Fibroblast of upper back skin (primary cell): ENCODE results near the gene ZDHHC11B.
"Not testable (repeated sequence)": the region's sequence is repeated elsewhere in the genome, so short reads cannot be mapped to it uniquely, and the experiment has no call there.

Experiments
- DNase-seq: peaks from one replicate; pipeline ENCODE4 v3.0.0-alpha.2; 2013

The ZDHHC11B gene, protein sequence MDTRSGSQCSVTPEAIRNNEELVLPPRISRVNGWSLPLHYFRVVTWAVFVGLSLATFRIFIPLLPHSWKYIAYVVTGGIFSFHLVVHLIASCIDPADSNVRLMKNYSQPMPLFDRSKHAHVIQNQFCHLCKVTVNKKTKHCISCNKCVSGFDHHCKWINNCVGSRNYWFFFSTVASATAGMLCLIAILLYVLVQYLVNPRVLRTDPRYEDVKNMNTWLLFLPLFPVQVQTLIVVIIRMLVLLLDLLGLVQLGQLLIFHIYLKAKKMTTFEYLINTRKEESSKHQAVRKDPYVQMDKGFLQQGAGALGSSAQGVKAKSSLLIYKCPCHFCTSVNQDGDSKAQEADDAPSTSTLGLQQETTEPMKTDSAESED

DNA sequence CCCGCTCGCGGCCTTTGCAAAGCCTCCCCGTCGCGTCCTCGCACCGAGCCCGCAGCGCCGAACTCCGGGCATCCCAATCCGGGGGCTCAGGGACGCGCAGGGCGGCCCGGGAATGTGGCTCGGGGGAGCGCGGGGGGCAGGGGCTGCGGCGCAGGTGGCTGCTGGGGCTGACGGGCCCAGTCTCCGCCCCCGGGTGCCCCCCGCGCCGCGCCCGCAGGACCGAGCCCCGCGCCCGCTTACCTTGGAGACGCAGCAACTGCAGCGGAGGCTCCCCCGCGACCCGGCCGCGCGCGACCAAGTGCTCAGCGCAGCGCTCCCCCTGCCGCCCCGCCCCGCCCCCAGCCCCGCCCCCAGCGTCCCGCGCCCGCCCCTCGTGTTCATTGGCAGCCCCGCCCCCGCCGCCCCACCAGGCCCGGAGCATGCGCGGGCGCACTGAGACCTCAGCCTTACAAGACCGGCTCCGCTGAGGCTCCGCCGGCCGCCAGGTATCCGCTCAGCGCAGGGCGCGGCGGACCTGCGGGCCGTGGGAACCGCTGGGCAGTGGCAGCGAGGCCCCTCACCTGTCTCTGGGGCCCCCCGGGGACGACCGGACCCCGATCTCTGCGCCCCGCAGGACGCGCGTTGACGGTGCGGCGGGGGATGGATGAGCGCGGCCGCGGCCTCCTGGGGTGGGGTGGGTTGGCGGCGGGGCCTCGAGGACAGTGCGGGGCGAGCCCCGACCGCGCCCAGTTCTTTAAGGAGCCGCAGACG is at the start of gene ZDHHC11B:
Gene ZDHHC11B, minus strand, starts transcription at position 302 of the 750 bp plus-strand sequence. CDS start 17,810 bp downstream, outside the sequence.
- peak; percentile 70 for DNase-seq

DNA sequence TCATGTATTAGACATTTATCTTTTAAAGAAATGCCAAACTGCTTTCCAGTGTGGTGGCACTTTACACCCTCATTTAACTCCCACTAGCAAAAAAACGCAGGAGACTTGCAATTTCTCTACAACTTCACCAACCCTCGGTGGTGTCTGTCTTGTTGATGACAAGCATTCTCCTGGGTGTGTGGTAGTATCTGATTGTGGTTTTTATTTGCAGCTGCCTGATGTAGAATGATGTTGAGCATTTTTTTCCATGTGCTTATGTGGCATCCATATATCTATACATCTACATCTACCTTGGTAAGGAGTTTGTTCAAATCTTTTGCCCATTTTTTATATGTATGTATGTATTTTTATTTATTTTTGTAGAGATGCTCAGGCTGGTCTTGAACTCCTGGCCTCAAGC is 49.5 kb upstream of the ZDHHC11B start:
- DNase-seq: not testable (repeated sequence)

DNA sequence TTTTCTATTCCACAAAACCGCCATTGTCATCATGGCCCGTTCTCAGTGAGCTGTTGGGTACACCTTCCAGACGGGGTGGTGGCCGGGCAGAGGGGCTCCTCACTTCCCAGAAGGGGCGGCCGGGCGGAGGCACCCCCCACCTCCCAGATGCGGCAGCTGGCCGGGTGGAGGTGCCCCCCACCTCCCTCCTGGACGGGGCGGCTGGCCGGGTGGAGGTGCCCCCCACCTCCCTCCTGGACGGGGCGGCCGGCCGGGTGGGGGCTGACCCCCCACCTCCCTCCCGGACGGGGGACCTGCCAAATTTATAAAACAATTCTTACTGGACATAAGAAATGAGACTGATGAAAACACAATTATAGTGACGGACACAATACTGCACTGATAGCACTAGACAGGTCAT is 43.7 kb upstream of the ZDHHC11B start:
- not testable (repeated sequence) for DNase-seq

DNA sequence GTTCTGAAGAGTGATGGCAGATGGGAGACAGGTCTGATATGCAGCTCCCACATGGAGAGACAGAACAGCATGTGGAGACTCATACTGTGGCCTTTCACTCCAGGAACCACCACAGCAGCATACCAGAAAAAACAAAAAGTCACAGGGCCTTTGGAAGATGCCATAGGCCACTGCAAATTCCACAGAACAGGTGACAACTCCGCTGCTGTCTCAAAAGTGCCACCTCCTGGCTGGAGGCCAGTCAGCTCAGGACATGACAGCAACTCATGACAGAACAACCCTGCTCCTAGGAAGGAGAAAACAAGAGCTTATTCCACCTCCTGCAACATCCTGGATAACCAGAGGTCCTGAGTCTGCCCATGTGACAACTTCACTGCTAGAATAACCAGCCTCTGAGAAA is 41.0 kb upstream of the ZDHHC11B start:
- not testable (repeated sequence) for DNase-seq

DNA sequence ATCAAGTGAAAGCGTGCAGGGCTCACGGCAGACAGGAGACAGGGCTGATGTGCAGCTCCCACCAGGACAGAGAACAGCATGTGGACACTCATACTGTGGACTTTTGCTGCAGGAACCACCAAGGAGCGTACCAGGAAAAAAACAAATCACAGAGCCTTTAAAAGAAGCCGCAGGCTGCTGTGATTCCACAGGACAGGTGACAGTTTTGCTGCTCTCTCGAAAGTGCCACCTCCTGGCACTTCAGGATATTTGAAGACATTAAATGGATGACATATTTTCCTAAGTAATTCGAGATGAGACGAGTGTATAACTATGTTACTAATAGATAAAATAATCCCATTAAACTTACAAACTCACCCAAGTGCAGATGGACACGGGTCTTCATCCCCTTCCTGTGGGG is 37.0 kb upstream of the ZDHHC11B start:
- DNase-seq: no peak

DNA sequence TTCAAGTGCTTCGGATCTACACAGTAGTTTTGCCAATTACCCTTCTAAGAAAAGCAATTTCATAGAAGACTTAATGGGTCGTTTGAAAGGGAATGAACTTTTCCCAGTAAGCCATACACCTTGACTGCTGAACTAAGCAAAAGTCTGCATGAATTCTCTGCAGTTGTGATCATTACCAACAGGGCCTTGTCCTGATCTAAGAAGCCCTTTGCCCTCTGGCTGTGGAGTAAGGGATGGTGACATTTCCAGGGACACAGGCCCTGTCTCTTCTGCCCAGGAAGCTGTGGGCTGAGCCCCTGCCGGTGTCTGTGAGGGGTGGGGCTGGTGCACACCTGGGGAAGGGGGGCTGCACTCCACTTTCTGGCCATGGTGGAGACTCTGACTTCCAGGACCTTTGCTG is 35.7 kb upstream of the ZDHHC11B start:
- DNase-seq: no peak

DNA sequence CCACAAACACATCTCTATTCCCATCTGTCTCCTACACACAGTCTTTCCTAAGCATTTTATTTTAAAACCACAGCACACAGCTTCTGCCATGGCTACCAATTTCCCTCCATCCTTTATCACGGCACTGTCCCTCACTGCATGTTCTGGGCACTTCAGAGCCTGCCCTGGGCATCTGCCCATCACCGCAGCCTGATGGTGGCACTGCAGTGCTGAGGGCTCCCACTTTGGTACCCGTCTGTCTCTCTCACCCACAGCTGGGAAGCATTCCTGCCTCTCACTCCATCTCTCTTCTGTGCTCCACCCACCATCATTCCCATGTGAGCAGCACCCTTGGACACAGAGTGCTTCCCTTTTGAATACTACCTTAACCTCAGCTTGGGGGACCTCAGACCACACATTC is 34.5 kb upstream of the ZDHHC11B start:
- DNase-seq: no peak

DNA sequence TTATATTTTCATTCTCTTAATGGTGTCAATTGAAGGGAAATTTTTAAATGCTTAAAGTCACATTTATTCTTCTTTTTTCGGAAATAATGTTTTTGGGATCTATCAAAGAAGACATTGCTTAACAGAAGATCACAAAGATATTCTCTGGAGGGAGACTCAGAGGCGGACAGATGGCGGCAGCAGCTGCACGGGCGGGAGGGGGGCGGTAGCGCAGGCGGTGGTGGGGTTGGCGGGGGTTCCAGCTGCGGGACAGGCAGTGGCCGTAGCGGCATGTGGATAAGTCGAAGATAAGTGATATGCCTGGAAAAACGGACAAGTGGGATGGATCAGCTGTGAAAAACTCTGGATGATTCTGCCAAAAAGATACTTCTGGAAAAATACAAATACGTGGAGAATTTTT is 31.6 kb upstream of the ZDHHC11B start:
- no peak for DNase-seq

DNA sequence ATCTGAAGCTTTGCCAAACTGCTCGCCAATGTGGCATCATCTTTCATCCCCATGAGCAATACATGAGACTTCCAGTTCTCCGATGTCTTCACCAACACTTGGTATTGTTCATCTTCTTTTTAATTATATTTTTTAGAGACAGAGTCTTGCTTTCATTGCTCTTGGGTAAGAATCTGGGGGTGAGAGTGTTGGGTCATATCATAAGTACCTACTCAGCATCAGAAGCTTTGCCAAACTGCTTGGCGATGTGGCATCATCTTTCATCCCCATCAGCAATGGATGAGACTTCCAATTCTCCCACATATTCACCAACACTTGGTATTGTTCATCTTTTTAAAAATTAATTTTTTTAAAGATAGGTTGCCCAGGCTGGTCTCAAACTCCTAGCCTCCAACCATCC is 30.9 kb upstream of the ZDHHC11B start:
- DNase-seq: no peak

DNA sequence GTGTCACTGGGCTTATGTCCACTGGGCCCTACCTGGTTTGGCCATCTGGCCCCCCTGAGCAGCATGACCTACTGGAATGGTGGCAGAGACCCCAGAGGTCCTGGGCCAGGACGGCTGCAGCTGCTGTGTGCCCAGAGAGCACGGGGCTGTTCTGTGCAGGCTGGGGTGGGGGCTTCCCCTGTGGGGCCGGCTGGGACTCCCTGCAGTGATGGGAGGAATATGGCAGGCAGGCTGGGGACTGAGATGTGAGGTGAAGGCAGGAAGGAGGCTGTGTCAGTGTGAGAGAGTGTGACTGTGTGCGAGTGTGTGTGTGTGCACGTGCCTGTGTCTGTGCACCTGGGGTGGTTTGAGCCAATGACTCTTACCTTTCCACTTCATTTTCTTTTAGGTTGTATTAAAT is 29.0 kb upstream of the ZDHHC11B start:
- not testable (repeated sequence) for DNase-seq

DNA sequence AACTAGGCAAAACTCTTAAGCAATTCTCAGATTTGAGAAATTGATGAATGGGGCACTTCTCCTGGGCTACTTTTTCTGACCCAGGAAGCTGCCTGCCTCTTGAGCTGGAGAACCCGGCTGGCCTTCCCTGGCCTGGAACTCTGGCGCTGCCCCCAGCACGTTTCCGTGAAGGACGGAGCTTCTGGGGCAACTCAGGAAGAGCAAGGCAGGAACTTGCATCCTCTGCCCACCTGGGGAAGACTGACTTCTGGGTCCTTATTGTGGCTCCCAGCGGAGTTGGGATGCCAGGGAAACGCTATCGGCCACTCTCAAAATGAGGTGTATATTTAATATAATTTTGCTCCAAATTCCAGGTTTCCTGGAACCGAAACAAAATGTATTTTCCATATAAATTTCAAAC is 26.9 kb upstream of the ZDHHC11B start:
- not testable (repeated sequence) for DNase-seq

DNA sequence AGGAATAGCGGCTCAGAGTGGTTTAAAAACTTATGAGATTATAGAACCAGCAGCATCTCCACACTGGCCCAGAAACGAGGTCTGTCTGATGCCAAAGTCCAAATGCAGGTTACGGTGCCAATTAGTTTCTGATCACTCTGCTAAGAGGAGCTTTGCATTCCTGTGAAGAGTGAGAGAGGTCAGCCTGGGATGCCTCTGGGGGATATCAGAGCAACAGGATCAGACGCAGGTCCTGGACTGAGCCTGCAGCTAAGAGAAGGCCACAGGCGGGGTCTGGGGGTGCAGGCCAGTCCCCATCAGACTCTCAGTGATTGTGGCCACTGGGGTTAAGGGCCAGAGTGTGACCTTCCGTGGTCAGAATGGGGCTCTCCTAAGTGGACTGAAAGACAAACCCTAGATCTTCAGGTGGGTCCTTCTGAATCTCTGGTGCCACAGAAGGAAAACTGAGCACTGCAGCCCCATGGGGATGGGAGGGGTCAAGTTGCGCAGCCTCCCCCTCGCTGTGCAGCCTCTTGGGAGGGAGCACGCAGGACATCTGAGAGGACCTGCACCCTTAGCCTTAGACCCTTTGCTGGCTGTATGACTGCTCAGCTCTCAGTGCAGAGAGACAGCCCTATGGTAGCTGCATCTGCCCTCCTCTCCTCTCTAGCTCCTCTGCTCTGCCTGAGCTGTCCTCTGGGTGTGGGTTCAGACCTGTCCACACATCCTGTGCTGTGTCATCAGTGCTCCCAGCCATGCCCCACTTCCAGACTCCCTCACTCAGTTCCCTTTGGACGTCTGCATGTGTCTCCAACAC is 23.4 kb upstream of the ZDHHC11B start:
- DNase-seq: not testable (repeated sequence)

DNA sequence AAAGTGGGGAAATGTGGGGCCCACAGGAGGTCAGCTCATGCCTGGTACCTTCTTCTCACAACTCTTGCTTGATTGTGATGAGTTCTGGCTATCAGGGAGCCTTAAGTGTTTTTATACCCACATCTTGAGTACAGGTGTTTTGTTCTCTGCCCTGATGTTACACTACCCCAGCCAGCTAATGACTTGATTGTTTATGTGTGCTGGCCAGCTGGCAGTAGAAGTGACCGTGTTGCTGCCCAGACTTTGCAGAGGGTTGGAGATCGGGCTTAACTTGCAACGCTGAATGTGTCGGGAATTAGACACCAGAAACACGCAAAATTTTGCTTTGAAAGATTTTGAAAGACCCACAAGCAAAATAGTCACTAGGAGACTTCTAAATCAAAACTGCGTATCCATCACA is 16.9 kb upstream of the ZDHHC11B start:
- no peak for DNase-seq

DNA sequence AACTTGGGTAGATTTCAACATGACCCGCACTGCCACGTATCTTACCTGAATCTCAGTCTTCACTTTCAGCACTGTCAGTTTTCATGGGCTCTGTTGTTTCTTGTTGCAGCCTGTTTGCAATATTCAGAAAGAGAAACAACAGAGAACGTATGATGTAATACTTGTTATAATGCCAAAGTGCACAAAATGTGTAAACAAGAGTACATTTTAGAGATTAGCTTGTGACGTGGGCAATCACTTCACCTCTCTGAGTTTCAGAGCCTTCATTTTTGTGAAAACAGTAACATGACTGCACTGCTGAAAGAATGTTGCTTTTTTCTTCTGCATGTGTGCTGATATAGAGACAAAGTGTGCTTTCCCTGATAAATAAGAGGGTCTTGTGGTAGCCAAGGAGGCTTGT is 16.5 kb upstream of the ZDHHC11B start:
- DNase-seq: not testable (repeated sequence)

DNA sequence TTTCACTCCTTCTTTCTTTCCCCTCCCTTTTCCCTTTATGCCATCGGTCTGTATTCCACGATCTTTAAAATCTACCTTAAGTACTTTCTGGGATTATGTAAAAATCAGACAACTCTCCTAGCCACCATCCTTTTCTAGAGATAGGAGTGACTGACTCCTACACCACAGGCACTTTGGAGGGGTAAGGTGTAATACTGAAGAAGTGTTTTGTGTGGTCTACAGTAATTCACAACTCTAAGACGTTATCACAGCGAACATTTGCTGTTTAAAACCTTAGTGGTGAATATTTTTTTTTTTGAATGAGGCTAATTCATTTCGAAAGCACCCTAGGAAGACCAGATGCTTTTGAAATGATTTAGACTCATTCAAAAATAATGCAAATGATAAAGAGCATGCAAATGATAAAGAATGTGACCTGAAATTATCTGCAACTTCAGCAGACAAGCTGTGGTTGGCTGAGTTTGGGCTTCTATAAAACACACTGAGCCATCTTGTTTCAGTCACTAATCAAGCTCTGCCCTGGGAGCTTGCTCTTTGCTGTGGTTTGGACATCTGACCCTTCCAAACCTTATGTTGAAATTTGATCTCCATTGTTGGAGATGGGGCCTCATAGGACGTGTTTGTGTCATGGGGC is 14.1 kb upstream of the ZDHHC11B start:
- DNase-seq: not testable (repeated sequence)

DNA sequence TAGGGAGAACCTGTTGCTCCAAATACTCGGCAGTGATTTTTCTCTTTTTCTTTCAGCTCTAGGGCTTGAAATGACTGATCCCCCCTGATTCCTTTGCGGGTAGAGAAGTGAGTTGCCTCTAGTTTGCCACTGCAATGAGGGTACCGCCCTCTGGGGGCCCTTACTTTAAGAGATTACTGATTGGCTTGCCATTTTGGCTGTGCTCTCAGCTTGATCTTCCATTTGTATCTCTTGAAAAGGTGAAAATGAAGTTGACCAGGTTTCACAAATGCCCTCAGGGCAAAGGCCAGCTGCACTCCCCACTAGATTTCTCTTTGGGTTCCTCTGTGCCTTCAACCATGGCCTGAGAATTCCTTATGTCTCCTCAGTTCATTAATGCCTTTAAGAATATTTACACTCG is 13.5 kb upstream of the ZDHHC11B start:
- DNase-seq: not testable (repeated sequence)

DNA sequence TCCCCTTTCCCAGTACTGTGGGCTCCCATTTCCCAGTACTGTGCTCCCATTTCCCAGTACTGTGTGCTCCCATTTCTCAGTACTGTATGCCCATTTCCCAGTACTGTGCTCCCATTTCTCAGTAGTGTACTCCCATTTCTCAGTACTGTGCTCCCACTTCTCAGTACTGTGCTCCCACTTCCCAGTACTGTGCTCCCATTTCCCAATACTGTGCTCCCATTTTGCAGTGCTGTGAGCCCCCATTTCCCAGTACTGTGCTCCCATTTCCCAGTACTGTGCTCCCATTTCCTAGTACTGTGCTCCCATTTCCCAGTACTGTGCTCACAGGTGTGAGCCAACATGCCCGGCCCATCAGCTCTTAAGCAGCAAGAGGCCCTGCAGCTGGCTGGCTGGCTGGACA is 11.3 kb upstream of the ZDHHC11B start:
- DNase-seq: not testable (repeated sequence)

DNA sequence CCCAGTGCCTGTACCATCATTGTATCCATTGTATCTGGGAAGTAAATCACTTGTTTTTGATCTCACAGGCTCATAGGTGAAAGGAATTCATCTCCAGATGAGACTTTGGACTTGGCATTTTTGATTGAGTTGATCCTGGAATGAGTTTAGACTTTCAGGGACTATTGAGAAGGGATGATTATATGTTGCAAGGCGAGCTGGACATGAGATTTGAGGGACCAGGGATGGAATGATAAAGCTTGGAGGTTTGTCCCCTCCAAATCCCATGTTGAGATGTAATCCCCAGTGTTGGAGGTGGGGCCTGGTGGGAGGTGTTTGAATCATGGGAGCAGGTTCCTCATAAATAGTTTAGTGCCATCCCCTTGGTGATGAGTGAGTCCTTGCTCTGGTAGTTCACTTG is 10.4 kb upstream of the ZDHHC11B start:
- DNase-seq: not testable (repeated sequence)

DNA sequence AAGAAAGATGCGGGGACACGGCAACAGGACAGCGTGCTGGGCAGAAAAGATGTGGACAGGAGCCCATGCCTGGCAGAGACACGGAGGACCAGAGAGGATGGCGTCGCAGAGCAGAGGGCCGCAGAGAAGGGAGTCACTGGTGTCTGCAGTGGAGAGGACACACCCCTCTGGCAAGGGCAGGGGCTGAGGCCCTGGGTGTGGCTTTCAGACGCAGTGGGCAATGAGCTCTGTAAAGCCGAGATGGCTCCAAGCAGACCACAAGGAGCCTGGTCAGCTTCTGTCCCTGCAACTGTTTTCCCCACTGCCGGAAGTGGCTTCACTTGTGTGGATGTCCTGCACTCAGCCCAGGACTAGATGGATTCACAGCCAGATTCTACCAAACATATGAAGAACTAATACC is 4.2 kb upstream of the ZDHHC11B start:
- not testable (repeated sequence) for DNase-seq

DNA sequence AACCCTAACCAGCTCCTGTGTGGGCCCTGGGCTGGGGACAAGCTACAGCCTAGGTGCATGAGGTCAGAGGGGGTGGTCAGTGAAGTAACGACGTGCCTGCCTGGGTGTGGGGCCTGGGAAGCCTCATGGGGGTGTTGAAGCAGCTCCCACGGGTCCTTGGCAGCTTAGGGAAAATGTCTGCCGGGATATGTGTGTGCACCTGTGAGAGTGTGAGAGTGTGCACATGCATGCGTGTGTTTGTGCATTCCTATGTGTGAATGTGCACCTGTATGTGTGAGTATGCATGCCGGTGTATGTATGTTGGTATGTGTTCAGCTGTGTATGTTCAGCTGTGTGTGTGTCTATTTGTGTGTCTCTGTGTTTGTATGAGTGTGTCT is 3.3 kb upstream of the ZDHHC11B start:
- not testable (repeated sequence) for DNase-seq

DNA sequence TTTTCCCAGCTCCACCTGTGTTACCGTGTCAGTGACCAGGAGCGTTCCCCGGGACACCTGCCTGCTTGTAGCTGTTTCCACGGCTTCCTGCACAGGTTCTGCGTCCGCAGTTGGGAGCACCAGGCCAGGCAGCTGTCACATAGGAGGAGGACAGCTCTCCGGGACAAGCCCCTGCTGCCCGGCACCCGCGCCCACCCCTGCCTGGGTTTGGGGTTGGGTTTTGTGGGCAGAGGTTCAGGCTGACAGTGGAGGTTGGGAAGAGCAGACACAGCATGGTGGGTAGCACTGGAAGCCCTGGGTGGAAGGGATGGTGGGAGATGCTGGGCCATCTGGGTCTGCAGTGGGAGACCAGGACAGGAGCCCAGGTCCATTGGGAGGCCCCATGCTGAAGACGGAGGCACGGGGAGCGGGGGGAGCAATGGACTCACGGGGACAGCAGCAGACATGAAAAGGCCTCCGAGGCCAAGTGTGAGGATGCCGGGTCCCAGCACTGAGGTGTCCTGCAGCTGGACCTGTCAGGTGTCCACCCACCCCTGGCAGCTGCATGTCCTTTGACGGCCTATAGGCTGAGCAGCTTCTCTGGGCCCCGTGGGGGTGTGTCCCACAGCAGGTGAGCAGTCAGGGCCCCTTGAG is 2.8 kb upstream of the ZDHHC11B start:
- DNase-seq: not testable (repeated sequence)

DNA sequence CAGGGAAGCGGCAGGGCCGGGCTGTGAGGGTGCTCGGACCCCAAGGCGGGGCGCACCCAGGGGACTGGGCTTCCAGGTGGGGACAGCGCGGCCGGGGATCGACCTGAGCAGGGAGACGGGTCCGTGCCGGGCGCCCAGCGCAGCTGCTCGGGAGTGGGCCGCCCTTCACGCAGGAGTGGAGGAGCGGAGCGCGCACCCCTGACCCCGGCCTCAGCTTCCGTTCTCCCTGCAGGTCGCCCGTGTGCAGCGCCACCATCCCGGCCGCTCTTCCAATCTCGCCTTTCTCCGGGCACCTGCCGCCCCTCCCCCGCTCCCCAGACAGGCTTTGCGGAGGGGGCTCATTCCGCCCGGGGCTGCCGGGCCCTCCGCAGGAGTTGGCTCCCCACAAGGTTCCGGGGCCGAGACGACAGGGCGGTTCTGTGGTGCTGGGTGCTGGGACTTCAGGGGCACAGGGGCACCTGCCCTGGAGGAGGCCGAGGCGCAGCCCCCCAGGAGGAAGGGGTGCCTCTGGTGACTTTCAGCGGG is 714 bp upstream of the ZDHHC11B start:
- DNase-seq: not testable (repeated sequence)
